T-helper 1 cell treated with Interleukin-12 subunit alpha and Interleukin-12 subunit beta and Interleukin-4 antibody, amounts not matched to agents 30 ng/mL and 1 ng/mL, for 36 hours (primary cell): ENCODE results near the gene GAP43. TPM values are rescaled to one million over a fixed set of nuclear protein-coding genes. Genes with fewer than 3 reads are reported as not detected.

Experiments used
- intact Hi-C: fragments of 100-400 bp; cut with micrococcal nuclease; formaldehyde crosslinking; loops from one replicate; pipeline ENCODE4 v1.15.1; 2024
- total RNA-seq: library from RNA; stranded (reverse); gene quantifications from 2 replicates; pipeline ENCODE4 v1.2.3, GENCODE V29; 2022

GAP43 gene, protein sequence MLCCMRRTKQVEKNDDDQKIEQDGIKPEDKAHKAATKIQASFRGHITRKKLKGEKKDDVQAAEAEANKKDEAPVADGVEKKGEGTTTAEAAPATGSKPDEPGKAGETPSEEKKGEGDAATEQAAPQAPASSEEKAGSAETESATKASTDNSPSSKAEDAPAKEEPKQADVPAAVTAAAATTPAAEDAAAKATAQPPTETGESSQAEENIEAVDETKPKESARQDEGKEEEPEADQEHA
- total RNA-seq = not detected in 2 replicates

DNA sequence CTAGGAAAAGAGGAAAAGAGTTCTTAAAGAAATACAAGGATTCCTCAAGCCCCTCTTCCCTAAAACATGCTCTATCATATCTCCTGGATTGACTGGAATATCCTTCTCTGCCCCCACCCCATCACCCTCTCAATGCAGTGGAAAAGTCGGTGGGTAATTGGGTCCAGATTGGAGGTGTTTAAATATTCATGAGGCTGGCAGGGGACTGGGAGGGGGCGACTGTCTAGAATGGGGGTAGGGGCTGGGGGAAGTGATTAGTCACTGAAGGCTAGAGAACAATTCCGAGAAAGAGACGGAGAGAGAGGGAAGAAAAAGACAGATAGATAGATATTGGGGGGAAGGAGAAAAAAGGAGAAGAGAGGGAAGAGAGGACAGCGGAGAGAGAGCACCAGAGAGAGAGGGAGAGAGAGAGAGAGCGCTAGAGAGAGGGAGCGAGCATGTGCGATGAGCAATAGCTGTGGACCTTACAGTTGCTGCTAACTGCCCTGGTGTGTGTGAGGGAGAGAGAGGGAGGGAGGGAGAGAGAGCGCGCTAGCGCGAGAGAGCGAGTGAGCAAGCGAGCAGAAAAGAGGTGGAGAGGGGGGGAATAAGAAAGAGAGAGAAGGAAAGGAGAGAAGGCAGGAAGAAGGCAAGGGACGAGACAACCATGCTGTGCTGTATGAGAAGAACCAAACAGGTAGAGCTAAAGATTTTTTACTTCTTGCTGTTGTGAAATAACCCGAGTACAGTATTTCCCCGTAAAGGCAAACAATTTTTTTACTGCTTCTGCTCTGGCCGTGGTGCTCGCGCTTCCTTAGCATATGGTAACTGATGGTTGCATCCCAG, at the start of gene GAP43:
Gene GAP43 (plus strand): TSS at position 467 of the 825 bp plus-strand sequence. CDS start 180 bp downstream, at position 647.
- intact Hi-C loops = no loop called here

DNA sequence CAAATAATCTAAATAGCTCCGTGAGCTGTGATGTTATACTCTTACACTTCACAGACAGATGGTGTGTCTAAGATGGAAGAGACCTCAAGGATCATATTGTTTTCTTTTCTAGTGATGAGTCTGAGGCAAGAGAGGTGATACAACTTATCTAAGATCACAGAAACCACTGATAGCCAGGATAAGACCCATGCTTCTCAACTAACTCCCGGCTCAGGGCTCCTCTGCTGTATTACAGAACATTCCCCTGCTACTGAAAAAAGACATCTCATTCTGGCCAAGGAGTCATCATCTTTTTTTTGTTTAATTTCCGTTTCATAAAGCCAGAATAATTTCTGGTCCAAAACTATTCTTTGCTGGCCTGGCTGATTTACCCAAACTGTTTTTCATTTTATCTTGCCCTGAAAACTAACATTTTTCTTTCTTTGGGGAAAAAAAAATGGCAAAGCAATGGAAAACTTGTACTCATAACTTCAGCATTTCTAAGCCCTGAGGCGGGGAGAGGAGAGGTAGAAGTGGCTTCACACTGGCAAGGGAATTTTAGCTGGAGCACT, 46.9 kb upstream of the GAP43 start:
- intact Hi-C loops = no loop called here

DNA sequence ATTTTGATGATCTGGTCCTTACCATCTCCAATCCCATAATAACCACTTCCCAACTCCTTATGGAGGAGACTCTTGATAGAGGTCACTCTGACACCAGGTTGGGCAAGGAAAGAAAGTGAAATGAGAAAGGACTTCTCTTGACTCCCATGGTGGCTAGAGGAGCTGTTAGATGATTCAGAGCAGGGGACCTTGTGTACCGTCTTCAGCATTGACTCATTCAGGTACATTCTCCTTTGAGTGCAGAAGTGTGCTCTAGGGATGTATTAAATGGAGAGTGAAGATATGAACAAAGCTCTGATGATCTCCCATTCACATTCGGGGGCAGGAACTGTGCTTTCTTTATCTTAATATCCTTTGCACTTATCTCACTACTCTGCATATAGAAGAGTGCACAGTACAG, 46.3 kb upstream of the GAP43 start:
- intact Hi-C loops = no loop called here

DNA sequence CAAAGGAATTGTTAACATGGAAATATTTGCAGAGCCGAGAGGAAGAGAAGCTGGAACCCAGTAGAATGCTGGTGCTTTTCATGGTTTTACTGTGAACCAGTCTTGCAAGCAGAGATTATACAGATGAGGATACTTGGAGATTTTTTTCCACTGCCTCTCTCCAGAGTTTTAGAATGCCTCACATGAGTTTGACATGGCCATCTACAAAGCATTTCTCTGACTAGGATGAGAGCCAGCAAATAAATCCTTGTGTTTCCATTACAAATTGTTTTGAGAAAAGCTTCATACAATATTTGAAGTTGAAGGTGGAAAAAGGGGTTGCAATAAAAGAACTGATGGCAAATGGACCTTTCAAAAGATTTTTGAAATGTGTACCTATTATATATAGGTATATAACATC, 45.0 kb upstream of the GAP43 start:
- intact Hi-C loops = no loop called here

DNA sequence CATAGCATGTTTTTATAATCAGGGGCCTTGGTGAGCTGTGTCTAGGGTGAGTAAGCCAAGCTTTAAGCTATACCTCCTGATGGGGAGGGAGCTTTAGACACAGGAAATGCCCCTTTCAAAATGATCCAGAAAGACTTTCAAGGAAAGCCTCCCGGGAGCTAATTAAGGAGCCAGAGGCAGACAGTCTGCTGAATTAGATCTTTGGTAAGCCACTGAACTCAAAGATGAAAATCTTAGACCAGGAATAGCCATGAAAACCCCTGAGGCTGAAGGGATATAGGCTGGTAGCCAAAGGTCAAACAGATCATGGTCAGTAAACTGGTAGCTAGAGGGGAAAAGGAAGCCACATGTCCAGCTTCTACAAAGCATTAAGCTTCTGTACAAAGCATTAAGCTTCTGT, 42.7 kb upstream of the GAP43 start:
- intact Hi-C loops = loop anchor here (10.0 kb wide), 1 partner anchor 114 kb away; no protein-coding TSS in a partner anchor

DNA sequence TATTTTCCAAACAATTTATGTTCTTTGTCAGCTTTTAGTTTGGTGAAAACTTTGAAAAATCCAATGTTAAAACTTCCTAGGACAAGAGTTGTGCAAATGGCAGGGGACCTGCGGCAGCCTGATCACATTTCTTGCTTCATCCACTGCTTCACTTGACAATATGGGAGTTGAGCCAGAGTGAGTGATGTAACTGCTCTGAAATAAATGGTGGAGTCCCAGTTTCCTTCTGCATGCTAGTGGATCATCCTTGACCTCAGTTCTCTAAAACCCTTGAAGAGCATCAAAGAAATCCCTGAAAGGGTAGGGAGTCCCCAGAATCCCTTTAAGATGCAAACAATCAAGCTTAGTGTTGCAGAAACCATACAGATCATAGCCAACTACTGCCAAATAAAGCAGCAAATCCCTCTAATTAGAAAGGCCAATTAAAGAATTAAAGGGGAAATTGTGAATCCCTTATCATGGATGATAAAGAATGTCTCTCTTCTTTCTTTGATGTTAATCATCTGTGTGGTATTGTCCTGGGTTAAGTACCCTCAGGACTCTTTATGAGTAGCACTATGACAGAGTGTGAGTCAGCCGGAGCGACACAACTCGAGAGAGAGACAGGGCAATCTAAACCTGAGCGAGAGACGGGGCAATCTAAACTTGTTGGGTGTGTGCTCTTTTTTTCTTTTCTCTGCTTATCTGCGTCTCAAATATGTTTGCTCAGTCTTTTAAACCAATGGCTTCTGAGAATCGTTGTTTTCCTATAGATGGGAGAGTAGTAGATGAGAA, 41.8 kb upstream of the GAP43 start:
- intact Hi-C loops = loop anchor here (10.0 kb wide), 1 partner anchor 113 kb away; no protein-coding TSS in a partner anchor

DNA sequence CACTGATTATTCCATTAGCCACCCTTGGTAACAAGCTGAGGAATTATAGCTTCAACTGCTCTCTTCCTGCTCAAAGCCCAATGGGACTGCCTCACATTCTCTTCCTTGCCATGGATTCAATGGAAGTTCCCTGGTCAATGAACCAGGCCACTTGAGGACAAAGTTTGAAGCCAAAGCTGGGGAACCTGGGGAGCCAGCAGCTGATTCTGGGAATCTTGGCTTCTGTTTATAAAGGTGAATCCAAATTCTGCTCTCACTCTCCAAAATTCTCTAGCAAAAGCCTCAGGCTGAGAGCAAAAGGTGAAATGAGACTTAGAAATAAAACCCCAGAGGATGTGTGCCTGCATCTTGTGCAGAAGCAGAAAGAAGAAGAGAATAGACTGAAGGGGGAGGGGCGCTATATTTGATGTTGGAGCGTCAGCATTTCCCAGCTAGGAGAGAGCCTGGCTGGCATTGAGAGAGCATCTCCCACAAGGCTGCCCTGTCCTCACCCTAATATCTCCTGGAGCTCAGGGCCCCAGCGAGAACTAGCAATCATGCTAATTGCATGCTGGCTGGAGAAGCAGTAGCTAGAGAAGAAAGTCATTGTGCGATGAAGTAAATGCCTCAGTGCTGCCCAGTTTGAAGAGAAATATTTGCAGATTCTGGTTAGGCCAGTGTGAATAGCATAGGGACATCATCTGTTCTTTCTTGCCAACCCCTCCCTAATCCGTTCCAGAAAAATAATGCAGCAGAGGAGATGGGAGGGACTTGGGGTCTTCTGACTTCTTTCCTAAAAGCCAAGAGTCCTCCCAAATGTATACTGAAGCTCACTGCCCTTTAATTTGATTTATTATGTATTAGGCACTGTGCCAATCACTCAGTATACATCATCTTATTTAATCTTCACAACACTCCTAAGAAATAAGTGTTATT, 34.9 kb upstream of the GAP43 start:
- intact Hi-C loops = loop anchor here (10.0 kb wide), 1 partner anchor 106 kb away; no protein-coding TSS in a partner anchor

DNA sequence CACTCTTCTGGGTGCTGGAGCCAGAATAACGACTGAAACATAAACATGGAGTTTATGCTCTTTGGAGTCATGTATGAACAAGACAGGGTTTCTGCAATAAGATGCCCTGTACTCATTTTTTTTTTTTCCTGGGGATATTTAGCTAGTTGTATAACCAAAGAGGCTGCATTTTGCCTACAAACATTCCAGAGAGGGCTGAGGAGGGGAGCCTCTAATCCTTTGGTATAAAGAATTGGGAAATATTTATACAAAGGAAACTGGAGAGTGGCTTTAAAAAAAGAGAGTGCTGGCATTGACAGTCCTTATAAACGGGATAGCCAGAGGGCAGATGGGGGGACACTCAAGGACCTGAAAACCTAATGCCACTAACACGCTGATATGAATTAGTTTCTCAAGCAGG, 32.4 kb upstream of the GAP43 start:
- intact Hi-C loops = no loop called here

DNA sequence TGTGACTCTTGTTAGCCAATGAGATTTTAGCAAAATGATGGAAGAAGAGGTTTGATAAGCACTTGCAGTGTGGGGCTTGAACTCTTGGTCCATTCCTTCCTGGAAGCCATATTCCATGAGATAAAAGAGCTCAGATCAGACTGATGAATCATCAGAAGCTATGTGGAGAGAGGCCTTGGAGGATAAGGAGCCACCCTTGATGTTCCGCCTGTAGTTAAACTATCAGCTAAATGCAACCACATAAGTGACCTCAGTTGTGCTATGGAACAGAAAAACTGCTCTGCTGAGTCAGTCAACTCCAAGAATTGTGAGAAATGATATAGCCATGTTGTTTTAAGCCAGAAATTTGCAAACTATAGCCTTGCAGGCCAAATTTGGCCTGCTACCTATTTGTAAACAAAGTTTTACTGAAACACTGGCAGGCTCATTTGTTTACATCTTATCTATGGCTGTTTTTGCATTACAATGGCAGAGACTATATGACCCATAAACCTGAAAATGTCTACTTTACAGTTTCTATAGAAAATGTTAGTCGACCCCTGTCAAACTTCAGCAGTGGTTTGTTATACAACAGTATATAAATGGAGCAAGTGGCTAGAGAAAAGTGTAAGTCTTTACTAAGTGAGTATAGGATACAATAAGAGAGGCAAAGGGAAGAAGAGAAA, 27.6 kb upstream of the GAP43 start:
- intact Hi-C loops = no loop called here

DNA sequence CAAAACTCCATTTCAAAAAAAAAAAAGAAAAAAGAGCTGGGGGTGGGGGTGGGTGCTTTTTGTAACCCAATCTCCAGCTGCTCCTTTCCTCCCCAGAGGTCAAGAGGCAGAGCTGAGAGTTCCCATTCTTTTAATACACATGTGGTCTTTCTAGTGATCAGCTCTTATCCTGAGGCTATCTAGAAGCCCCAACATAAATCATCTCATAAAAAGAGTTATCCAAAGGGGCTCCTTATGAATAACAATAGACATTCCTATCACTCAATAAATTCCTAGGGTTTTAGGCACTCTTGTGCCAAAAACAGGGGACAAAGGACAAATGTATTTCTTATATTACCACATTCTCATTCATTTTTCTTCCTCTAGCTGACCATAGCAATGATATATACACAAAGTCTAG, 25.1 kb upstream of the GAP43 start:
- intact Hi-C loops = no loop called here

DNA sequence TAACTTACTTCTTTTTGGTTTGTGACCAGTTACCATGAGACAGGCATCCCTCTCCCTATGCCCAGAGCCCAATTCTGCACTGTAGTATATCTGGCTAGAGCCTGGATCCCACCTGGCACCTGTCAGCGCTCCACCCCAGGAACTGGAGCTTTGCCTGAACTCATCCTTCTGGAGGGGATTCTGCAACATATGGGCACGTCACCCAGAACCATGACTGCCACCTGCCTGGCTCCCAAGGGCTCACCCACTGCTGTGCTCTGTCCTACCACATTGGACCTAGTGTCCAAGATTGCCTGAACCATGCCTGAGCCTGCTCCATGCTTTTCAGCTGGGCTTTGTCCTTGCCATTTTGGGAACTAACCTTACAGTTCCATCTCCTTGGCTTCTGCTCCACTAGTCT, 21.1 kb upstream of the GAP43 start:
- intact Hi-C loops = no loop called here

DNA sequence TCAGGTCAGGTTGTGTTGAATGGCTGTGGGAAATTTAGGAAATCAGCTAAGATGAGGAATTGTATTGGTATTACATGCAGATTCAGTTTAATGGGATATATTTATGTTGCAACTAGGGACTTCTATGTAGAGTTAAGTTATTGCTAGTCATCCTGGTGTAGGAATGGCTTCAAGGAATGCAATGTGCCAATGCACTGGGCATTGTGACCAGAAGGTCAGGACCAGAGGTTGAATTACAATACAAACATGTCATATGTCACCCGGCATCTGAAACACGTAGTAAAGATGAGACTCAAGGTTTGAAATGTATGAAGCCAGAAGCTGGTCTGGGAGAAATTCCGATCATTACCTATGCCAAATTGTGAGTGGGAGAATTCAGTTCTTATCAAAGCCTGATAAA, 11.7 kb upstream of the GAP43 start:
- intact Hi-C loops = loop anchor here (10.0 kb wide), 1 partner anchor 83 kb away; no protein-coding TSS in a partner anchor

DNA sequence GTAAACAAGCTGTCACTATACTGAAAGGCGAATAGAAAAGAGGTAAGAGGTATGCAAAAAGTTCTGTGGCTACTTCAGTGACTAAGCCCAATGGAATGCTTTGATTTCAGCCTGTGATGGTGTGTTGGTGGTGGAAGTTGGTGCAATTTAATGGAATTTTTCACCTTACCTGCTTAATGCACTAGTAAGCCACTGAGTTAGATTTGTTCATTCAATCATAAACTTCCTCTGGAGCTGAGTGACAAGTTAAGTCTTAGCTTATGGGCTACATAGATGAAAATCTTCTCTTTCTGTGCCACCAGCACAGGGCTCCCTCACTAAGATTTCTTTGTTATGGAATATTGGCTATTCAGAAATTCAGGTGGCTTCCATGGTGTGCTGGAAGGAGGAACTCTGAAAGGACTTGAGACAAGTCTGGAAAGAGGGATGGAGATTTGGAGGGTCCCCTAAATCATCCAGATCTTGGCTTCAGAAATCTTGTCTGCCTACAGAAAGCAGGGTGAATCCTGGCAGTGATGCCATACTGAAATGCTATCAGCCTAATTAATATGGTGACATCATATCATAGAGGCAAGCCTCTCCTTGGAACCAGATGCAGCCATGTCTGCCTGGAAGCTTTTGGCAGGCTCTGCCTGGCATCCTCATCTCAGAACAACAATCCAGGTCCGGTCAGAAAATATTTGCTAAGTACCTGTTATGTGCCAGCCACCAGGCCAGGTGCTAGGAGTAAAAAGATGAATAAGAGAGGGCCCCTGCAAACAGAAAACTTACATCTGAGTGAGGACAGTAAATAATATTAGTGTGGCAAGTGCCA, 8.1 kb upstream of the GAP43 start:
- intact Hi-C loops = loop anchor here (10.0 kb wide), 1 partner anchor 80 kb away; no protein-coding TSS in a partner anchor

DNA sequence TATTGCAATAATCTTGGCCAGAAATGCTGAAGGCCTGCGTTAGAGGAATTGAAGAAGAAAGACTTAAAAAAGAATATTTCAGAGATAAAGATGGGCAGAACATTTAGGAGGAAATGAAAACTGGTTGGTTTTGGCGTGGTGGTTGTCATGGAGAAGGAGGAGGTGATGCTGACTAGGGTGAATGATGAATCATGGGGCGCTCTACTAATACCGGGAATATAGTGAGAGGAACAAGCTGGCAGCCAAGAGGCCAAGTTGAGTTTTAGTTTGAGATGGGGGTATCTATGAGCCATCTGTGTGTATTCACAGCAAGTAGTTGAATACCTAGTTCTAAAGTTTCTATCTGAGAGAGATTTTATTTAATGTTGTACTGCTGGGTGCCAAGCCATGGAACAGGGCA, 6.8 kb upstream of the GAP43 start:
- intact Hi-C loops = loop anchor here (10.0 kb wide), 1 partner anchor 78 kb away; no protein-coding TSS in a partner anchor

DNA sequence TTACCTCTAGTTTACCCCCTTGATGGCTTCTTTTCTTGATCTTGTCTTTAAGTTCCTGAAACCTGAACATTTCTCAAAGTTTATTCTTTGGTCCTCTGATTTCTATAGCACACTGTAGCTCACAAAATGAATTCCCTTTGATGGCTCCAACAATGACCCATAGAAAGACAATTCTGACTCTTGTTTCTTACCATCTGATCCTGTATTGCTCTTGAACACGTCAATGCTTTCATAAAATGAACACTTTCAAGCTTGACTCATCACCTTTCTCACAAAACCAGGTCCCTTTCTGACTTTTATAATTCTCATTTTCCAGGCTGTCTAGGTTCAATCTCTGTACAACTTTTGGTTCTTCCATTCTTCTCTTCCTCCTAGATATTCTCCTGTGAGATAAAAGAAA, 5.7 kb upstream of the GAP43 start:
- intact Hi-C loops = loop anchor here (10.0 kb wide), 1 partner anchor 77 kb away; no protein-coding TSS in a partner anchor

DNA sequence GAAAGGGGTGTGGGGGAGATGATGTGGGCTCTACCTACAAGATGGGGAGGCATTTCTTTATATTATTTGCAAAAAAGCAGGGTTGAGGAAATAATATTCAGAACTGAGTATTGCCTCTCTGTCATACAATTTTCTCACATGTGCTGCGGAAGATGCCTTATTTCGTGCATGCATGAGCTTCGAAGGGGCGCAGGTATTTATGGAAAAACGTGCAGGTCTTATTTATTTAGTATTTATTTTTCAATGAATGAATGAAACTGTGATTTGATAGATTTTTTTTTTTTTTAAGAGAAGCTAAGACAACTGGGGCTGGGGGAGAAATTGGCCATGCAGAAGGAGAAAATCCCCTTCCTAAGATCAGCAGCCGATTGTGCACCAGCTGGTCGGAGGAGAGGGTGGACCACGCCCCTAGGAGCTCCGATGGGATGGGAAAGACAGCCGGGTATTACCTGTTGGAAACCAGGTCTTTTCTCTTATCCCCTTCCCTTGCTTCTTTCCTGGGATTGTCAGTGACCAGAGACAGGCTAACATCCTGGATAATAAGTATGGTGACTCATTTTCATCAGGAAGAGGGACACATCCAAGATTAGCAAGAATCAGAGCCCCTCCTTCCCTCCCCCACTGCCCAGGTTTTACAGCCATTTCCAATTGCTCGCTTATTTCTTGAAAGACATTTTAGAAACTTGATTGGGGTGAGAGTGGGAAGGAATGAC, 875 bp downstream of the GAP43 start:
- intact Hi-C loops = no loop called here

DNA sequence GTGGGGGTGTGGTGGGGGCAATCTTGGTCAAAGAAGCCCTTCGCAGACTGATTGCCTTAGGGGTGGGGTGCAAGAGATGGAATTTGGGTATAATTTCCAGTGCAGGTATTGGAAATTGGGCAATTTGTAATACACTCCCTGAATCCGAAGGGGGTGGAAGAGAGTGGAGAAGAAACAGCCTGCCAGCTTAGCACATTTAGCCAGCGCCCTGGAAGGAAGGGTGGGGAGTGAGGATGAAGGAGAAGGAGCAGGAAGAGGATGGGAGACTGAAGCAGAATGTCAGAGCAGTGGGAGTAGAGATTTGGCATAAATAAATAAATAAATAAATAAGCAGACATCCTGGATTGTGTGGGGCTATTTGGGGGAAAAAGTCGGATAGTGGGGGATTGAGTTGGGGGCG, 1.6 kb downstream of the GAP43 start:
- intact Hi-C loops = no loop called here

DNA sequence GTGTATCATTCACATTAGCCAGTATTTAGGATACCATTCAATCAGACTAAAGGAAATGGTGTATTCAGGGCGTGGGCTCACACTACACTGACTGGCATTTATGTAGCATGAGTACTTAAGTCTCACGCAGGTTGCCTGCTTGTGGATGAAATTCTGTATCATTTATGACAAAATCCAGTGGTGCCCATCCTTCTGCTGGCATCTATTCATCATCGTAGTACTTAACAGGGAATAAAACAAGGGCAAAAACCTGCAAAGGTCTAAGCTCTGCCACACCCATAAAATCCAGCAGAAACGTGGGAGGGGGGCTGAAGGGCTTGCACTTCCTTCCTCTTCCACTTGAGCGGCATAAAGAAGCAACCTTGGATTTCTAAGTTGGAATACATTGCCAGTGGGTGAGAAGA, 2.7 kb downstream of the GAP43 start:
- intact Hi-C loops = no loop called here
